Measurements from ENCODE around the gene DNAI2.

DNAI2 gene, protein sequence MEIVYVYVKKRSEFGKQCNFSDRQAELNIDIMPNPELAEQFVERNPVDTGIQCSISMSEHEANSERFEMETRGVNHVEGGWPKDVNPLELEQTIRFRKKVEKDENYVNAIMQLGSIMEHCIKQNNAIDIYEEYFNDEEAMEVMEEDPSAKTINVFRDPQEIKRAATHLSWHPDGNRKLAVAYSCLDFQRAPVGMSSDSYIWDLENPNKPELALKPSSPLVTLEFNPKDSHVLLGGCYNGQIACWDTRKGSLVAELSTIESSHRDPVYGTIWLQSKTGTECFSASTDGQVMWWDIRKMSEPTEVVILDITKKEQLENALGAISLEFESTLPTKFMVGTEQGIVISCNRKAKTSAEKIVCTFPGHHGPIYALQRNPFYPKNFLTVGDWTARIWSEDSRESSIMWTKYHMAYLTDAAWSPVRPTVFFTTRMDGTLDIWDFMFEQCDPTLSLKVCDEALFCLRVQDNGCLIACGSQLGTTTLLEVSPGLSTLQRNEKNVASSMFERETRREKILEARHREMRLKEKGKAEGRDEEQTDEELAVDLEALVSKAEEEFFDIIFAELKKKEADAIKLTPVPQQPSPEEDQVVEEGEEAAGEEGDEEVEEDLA

DNA sequence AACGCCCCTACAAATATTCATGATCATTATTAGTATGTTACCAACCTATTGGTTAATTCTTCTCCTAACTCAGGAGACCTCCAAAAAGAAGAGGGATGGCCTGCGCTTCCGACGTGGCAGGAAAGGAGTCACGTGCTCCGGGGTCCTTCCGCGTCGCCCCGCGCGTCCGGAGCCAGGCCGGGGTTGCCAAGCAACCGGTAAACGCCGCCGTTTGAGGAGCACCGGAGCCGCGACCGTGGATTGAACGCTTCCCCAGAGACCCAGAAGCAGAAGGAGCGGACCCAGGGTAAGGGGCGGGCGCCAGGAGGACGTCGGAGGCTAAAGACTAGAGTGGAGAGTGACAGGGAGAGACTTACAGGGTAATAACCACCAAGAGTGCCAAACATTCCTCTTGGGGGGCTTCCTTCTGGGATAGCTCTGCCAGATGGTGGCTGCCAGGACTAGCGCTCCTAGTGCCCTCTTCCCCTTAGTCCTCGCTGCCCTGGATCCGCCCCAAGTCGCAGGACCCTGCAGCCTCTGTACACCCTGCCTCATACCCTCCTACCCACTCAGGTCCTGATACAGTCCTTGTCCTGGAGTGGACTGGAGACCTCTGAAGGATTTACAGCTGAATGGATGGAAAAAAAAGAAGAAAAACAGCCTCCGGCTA, at the start of gene DNAI2:
Gene DNAI2, plus strand, starts transcription at position 175 of the 649 bp plus-strand sequence. CDS start 7,584 bp downstream, outside the sequence.
- DNase-seq: peak in 1 of 2 experiments; percentile 39

GRCh38 chr17:74224959-74225725, 48.9 kb upstream of the DNAI2 start:
- DNase-seq: no peak

GRCh38 chr17:74226252-74226651, 47.8 kb upstream of the DNAI2 start:
- DNase-seq: no peak

DNA sequence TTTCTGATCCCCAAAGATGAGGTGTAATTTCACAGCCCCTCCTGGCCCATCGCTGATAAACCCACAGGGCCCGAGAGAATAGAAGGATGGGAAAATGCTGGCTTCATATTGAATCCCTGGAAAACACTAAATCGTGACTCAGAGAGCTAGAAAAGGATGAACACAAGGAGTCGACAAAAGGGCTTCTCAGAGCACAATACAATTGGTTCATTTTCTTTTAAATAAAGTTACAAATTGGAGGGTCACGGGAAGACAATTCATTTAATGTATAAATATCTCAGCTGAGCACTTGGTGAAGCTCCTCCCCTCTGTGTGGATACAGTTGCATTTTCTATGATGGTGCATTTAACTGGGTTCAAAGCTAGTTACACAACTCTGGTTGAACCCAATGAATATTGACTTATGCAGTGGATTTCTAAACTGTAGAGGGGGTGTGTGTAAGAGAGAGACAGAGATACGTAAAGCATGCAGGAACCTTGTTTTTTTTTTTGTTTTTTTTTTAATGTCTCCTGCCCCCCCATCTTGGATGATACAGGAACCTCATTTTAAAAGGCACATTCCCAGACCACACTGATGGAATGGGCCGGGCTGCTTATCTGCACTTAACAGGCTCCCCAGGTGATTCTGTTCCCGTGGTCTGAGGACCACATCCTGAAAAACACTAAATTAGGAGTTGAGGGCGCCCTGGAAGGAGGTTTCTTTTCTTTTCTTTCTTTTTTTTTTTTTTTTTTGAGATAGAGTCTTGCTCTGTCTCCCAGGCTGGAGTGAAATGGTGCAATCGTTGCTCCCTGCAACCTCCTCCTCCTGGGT, 46.6 kb upstream of the DNAI2 start:
- no peak for DNase-seq

- DNase-seq: no peak
Measured at GRCh38 chr17:74228306-74228978, 45.6 kb upstream of the DNAI2 start.

GRCh38 chr17:74230896-74231295, 43.1 kb upstream of the DNAI2 start:
- no peak for DNase-seq

DNA sequence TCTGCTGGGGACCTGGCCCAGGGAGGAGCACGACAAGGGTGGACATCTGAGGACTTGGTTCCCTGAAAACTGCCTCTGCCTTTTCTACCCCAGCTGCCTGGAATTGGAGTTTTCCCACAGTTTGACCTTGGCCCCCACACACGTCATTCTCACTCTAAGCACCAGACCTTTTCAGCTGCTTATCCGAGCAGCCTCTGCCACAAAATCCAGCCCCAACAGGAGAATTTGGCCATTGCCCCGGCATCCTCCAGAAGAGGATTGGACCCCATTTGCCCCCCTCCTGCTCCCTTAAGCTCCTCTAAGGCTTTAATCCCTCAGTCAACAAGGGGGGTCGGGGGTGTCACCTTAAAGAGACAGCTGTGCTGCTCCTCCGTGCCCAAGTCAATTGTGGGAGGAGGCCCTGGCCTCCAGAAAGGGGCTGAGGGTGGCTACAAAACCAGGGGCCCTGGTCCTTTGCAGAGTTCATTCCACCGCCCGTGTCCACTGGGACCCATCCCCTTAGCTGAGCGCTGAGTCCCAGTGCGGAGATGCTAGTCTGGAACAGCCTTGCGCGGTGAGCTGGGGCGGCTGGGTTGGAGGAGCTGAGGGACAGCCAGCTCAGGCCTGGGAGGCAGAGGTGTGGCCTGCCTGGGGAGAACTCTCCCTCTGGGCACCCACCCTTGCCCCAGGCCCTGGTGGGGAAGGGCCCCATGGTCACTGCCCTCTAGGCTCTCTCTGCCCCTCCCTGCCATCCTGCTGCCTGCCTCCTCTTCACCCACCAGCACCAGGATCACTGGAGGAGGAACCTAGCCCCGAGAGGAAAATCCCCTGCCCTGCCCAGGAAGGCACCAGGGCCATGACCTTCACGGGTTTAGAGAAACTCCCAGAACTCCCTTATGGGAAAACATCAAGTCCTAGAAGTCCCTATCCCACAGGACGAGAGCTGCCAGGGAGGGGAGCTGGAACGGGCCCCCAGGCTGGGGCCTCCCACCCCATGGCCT, 41.8 kb upstream of the DNAI2 start:
- DNase-seq: no peak

GRCh38 chr17:74233937-74234336, 40.1 kb upstream of the DNAI2 start:
- no peak for DNase-seq

- DNase-seq: no peak
Measured at GRCh38 chr17:74234486-74234885, 39.5 kb upstream of the DNAI2 start.

DNA sequence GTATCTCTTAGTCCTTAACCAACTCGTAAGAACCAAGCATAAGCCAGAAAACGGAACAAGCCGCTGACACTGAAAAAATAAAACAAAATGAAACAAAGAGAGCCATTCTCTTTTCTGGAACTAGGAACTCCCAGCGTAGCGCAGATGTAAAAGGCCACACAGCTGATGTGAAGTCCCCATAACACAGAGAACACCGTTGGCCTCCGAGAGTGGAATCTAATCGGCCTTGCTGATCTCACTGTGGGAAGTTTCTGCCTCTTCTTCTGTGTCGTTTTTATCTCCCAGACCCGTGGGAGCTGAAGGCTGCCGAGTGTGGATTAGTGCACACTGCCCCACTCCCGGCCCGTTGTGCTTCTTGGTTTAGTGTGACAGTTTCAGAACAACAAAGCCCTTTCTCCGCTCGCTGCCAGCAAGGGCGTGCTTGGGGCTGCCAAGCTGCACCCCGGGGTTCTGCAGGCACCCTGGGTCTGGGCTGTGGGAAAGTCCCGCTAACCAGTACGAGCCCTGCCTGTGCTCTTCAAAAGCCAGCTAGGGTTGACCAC, 38.9 kb upstream of the DNAI2 start:
- DNase-seq: no peak

DNA sequence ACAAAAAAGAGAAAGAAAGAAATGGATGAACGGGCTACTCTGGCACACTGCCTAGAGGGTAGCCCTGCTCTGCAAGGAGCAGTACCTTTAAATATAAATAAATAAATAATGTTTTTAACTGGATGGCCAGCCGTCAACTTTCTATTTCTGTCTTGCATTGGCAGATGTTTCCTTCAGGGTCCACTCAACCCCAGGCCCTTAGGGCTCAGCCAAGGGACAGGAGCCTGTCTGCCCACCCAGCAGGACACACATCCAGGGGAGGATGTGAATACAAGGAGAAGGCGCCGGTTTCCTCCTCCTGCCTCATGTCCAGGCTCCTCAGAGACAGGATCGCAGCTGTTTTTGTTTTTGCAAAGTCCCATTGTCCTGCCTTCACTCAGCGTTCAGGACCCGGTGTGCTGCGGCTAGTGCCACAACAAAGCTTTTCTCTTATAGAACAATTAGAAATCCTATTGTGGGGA, 38.1 kb upstream of the DNAI2 start:
- no peak for DNase-seq

DNA sequence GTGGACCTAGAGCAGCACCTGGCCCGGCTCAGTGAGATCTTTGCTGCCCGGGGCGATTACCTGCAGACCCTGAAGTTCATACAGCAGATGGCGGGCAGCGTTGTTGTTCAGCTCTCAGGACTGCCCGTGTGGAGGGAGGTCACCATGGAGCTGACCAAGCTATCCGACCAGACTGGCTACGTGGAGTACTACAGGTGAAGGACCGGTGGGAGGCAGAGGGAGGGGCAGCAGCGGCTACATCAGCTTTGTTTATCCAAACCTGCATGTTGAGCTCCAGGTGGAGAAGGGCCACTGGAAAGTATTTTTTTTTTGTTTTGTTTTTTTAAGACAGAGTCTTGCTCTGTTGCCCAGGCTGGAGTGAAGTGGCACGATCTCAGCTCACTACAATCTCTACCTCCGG, 36.7 kb upstream of the DNAI2 start:
- DNase-seq: no peak

- DNase-seq: no peak
Measured at GRCh38 chr17:74239172-74239571, 34.9 kb upstream of the DNAI2 start.

GRCh38 chr17:74240618-74241205, 33.3 kb upstream of the DNAI2 start:
- DNase-seq: no peak

DNA sequence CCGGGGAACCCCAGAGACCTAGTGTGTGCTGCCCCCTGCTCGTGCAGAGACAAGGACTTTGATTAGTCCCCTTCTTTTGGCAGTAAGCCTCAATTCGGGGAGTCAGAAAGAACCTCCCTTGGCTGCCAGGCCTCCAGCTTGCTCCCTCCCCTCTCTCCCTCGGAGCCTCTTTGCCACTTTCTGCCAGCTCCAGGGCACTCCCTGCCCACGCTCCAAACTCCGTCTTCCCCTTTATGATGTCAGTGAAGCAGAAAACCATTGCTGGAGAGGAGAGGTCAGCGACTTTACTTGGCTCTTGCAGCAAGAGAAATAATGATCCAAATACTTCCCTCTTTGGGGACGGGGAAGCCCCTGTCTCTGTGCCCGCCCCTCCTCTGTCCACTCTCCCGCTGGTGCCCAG, 32.6 kb upstream of the DNAI2 start:
- DNase-seq: no peak

- no peak for DNase-seq
Measured at GRCh38 chr17:74241847-74242246, 32.2 kb upstream of the DNAI2 start.

DNA sequence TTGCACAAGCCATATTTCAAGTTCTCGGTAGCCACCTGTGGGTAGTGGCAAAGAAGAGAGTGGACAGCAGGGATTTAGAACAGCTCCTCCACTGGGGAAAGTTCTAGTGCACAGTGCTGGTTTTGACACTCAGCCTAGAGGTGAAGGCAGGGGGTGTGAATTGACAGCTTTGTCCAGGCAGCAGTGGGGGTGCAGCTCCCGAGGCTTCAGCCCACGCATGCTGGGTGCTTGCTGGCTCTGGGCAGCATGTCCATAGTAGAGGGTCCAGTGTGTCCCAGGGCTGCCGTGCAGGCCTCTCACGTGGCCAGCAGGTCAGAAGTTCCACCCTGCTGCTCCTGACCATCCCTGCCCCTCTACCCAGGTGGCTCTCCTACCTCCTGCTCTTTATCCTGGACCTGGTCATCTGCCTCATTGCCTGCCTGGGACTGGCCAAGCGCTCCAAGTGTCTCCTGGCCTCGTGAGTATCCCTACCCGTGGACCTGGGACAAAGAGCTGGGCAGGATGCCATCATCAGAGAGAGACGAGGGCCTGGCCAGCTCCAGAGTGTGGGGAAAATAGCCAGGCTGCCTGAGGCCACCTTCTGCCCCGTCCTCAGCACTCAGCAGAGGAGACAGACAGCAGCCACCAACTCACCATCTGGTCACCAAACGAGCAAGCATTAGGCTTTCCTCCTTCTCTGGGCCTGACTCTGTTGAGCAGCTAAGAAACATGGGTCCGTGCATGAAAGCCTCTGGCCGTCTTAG, 30.9 kb upstream of the DNAI2 start:
- no peak for DNase-seq

- no peak for DNase-seq
Measured at GRCh38 chr17:74244128-74244527, 29.9 kb upstream of the DNAI2 start.

- no peak for DNase-seq
Measured at GRCh38 chr17:74244548-74244947, 29.5 kb upstream of the DNAI2 start.

Measured in activated CD4-positive, alpha-beta T cell treated with anti-CD3 and anti-CD28 coated beads, Interleukin-2, amount 50 U/mL, for 48 hours (primary cell).